Measurements from ENCODE around the gene ARHGAP6. TPM values are rescaled to one million over a fixed set of nuclear protein-coding genes. Genes with fewer than 3 reads are reported as not detected.
A peak's percentile ranks its signal among the peaks of the same experiment; 100 is the strongest.
"Not testable (repeated sequence)": the region's sequence is repeated elsewhere in the genome, so short reads cannot be mapped to it uniquely, and the experiment has no call there.

Gene ARHGAP6
- total RNA-seq, 4 donors from 2014 or later: 49.2 to 63.8 (median 51.5) TPM

GRCh38 chrX:11509786-11510185, 155.9 kb downstream of the ARHGAP6 start:
- DNase-seq: peak; percentile 14 to 28
- Histone ChIP-seq H3K4me3 (replicated peaks in 1 of 3) (no peak overlapping the region), H3K9me3 (no peaks in the 10 kb centered on the region), H3K27me3 (no peaks in the 10 kb centered on the region), H3K36me3 (no peaks in the 10 kb centered on the region), H3K4me1 (peaks cover 0 to 11% of the 10 kb centered on the region in 2 donors), H3K27ac (peak overlapping the region; percentile 40 to 81 (median 74))
- intact Hi-C loops (cut with DNase I): no loop called here
- WGBS, 2 donors: 42 to 44% methylated on average over 3 of the region's 3 CpGs
- TF ChIP-seq, protein P1, sequence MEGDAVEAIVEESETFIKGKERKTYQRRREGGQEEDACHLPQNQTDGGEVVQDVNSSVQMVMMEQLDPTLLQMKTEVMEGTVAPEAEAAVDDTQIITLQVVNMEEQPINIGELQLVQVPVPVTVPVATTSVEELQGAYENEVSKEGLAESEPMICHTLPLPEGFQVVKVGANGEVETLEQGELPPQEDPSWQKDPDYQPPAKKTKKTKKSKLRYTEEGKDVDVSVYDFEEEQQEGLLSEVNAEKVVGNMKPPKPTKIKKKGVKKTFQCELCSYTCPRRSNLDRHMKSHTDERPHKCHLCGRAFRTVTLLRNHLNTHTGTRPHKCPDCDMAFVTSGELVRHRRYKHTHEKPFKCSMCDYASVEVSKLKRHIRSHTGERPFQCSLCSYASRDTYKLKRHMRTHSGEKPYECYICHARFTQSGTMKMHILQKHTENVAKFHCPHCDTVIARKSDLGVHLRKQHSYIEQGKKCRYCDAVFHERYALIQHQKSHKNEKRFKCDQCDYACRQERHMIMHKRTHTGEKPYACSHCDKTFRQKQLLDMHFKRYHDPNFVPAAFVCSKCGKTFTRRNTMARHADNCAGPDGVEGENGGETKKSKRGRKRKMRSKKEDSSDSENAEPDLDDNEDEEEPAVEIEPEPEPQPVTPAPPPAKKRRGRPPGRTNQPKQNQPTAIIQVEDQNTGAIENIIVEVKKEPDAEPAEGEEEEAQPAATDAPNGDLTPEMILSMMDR (IDR thresholded peaks at IDR 0.05): no peak
- no peak for TF ChIP-seq POLR2A (IDR thresholded peaks at IDR 0.05)

DNA sequence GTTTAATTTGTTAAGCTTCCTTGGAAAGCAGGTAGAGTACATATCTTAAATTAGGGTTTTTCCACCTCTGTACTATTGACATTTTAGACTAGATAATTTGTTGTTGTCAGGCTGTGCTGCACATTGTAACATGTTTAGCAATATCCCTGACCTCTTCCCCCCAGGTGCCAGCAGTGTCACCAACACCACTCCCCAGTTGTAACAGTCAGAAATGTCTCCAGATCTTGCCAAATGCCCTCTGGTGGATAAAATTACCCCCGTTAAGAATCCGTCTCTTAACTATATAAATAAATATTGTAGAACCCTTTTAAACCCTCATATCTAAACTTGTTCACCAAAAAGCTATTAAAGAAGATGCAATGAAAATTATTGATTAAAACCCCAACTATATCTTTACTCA, 161.5 kb downstream of the ARHGAP6 start:
- Histone ChIP-seq H3K36me3 (no peaks in the 10 kb centered on the region), H3K27me3 (no peaks in the 10 kb centered on the region), H3K4me1 (peaks cover 0 to 5% of the 10 kb centered on the region in 2 donors), H3K9me3 (no peaks in the 10 kb centered on the region), H3K27ac (no peak overlapping the region), H3K4me3 (replicated peaks in 1 of 3) (no peak overlapping the region)
- intact Hi-C loops (cut with DNase I): no loop called here
- 52 to 72% methylated on average over 2 of the region's 2 CpGs for WGBS, 2 donors
- DNase-seq: no peak
- TF ChIP-seq, protein P1 (IDR thresholded peaks at IDR 0.05): no peak
- TF ChIP-seq POLR2A (IDR thresholded peaks at IDR 0.05): no peak

GRCh38 chrX:11499076-11500044, 166.4 kb downstream of the ARHGAP6 start:
- 51 to 56% methylated on average over 5 of the region's 5 CpGs for WGBS, 2 donors
- Histone ChIP-seq H3K36me3 (no peaks in the 10 kb centered on the region), H3K27ac (peak overlapping the region; percentile 14 to 47 (median 21)), H3K27me3 (no peaks in the 10 kb centered on the region), H3K4me1 (no peaks in the 10 kb centered on the region), H3K9me3 (no peaks in the 10 kb centered on the region), H3K4me3 (replicated peaks in 1 of 3) (no peak overlapping the region)
- no peak for TF ChIP-seq POLR2A (IDR thresholded peaks at IDR 0.05)
- TF ChIP-seq, protein P1 (IDR thresholded peaks at IDR 0.05): no peak
- DNase-seq: no peak
- intact Hi-C loops (cut with DNase I): no loop called here

DNA sequence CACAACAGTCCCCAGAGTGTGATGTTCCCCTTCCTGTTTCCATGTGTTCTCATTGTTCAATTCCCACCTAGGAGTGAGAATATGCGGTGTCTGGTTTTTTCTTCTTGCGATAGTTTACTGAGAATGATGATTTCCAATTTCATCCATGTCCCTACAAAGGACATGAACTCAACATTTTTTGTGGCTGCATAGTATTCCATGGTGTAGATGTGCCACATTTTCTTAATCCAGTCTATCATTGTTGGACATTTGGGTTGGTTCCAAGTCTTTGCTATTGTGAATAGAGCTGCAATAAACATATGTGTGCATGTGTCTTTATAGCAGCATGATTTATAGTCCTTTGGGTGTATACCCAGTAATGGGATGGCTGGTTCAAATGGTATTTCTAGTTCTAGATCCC, 174.3 kb downstream of the ARHGAP6 start:
- H3K4me1 ChIP-seq; DNase-seq; intact Hi-C loops (cut with DNase I); H3K4me3 ChIP-seq (replicated peaks in 1 of 3); H3K27me3 ChIP-seq; H3K9me3 ChIP-seq; H3K36me3 ChIP-seq; H3K27ac ChIP-seq: not testable (repeated sequence)
- 89 to 95% methylated on average over 2 of the region's 2 CpGs for WGBS, 2 donors

- intact Hi-C loops (cut with DNase I): no loop called here
- Histone ChIP-seq H3K9me3 (no peaks in the 10 kb centered on the region), H3K36me3 (no peaks in the 10 kb centered on the region), H3K27ac (no peak overlapping the region), H3K27me3 (no peaks in the 10 kb centered on the region), H3K4me3 (replicated peaks in 1 of 3) (no peak overlapping the region), H3K4me1 (peaks cover 0 to 12% of the 10 kb centered on the region in 2 donors)
- TF ChIP-seq, protein P1 (IDR thresholded peaks at IDR 0.05): no peak
- no peak for TF ChIP-seq POLR2A (IDR thresholded peaks at IDR 0.05)
- WGBS, 2 donors: 86 to 95% methylated on average over 1 of the region's 1 CpG
- DNase-seq: no peak
Observed at GRCh38 chrX:11484290-11484689, 181.4 kb downstream of the ARHGAP6 start.

All from thyroid gland (tissue), 4 donors.